ENCODE data around the gene COLEC12.

Gene COLEC12

GRCh38 chr18:506801-507200 is 6.3 kb upstream of the COLEC12 start:
- no peak overlapping the region for H3K4me3 ChIP-seq (ENCODE audit: low read depth, low read length)
- no peak for TF ChIP-seq CTCF (conservative IDR thresholded peaks at IDR 0.05; ENCODE audit: low read depth, low read length)
- no peak for DNase-seq (ENCODE audit: low read depth)

- no peak for DNase-seq (ENCODE audit: low read depth)
- no peak for TF ChIP-seq CTCF (conservative IDR thresholded peaks at IDR 0.05; ENCODE audit: low read depth, low read length)
- H3K4me3 ChIP-seq (ENCODE audit: low read depth, low read length): no peak overlapping the region
Observed at GRCh38 chr18:506264-506663, 5.8 kb upstream of the COLEC12 start.

- TF ChIP-seq CTCF (conservative IDR thresholded peaks at IDR 0.05; ENCODE audit: low read depth, low read length): no peak
- no peak overlapping the region for H3K4me3 ChIP-seq (ENCODE audit: low read depth, low read length)
- DNase-seq (ENCODE audit: low read depth): no peak
Observed at GRCh38 chr18:505483-506122, 5.1 kb upstream of the COLEC12 start.

- no peak for TF ChIP-seq CTCF (conservative IDR thresholded peaks at IDR 0.05; ENCODE audit: low read depth, low read length)
- no peak for DNase-seq (ENCODE audit: low read depth)
- H3K4me3 ChIP-seq (ENCODE audit: low read depth, low read length): no peak overlapping the region
Observed at GRCh38 chr18:501406-501714, 859 bp upstream of the COLEC12 start.

GRCh38 chr18:499776-500631 is 497 bp downstream of the COLEC12 start:
- peak; percentile 36 for DNase-seq (ENCODE audit: low read depth)
- H3K4me3 ChIP-seq (ENCODE audit: low read depth, low read length): peak overlapping the region; percentile 44
- TF ChIP-seq CTCF (conservative IDR thresholded peaks at IDR 0.05; ENCODE audit: low read depth, low read length): no peak

GRCh38 chr18:498931-499775 is 1.3 kb downstream of the COLEC12 start:
- peak overlapping the region; percentile 44 for H3K4me3 ChIP-seq (ENCODE audit: low read depth, low read length)

More at GRCh38 chr18:498931-499775, 1.3 kb downstream of the COLEC12 start:
- peak; percentile 69 for DNase-seq (ENCODE audit: low read depth)
- no peak for TF ChIP-seq CTCF (conservative IDR thresholded peaks at IDR 0.05; ENCODE audit: low read depth, low read length)

Data from choroid plexus epithelial cell (primary cell).